Stimulated activated CD4-positive, alpha-beta T cell treated with anti-CD3 and anti-CD28 coated beads, TNF-alpha, amount 100 ng/mL, for 4 hours (primary cell): ENCODE measurements around the gene LSAMP.
"Not testable (repeated sequence)": the region's sequence is repeated elsewhere in the genome, so short reads cannot be mapped to it uniquely, and the experiment has no call there.

Experiments used
- DNase-seq, 3 experiments: peaks; one replicate each; pipeline ENCODE4 v3.0.0-alpha.2; 2020; ENCODE audit warnings: low read depth in 3 of 3

The LSAMP gene

DNA sequence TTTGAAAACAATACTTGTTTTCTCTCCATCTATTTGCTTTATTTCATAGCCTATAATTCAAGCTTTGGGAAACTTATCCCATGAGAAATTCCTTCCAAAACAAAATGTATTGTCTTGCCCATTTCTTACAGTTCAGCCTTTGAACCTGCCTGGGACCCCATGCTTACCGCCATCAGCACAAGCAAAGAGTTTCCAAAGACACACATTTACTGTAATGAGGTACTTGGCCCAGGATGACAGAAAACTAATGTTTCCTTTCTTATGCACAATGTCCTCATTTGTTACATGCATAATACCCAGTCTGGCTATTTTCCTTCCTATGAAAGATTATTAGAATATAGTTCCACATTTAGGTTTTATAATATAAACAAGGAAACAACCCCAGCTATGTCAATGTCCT is 641.6 kb downstream of the LSAMP start:
- no peak for DNase-seq

DNA sequence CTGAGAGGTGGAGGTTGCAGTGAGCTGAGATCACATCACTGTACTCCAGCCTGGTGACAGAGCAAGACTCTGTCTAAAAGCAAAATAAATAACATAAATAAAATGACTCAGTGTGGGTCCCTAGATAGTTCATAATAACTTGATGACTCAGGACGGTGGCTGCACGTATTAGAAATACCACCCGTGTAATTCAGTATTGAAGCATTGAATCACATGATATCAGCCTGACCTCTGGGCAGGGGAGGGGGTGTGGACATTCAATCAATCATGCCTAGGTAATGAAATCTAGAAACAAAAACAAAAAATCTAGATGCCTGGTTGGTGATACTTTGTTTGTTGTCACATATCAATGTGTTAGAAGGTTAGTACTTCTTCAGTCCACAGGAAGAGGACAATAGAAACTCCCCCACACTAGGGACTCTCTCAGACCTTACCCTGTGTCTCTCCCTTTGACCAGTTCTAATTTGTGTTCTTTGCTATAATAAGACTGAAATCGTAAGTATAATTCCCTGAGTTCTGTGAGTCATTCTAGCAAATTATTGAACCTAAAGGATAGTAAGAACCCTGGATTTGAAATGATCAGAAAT is 644.7 kb downstream of the LSAMP start:
- no peak for DNase-seq

DNA sequence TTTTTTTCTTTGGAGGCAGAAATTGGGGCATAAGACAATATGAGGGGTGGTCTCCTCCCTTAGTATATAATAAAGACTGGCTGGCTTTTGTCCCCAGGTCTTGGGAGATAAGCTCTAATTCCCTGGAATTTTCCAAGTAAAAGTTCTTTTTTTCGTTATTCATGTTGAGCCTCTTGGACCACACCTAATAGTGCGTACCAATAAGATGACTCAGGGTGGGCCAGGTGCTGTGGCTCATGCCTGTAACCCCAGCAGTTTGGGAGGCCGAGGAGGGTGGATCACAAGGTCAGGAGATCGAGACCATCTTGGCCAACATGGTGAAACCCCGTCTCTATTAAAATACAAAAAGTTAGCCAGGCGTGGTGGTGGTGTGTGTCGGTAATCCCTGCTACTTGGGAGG is 645.2 kb downstream of the LSAMP start:
- not testable (repeated sequence) for DNase-seq

DNA sequence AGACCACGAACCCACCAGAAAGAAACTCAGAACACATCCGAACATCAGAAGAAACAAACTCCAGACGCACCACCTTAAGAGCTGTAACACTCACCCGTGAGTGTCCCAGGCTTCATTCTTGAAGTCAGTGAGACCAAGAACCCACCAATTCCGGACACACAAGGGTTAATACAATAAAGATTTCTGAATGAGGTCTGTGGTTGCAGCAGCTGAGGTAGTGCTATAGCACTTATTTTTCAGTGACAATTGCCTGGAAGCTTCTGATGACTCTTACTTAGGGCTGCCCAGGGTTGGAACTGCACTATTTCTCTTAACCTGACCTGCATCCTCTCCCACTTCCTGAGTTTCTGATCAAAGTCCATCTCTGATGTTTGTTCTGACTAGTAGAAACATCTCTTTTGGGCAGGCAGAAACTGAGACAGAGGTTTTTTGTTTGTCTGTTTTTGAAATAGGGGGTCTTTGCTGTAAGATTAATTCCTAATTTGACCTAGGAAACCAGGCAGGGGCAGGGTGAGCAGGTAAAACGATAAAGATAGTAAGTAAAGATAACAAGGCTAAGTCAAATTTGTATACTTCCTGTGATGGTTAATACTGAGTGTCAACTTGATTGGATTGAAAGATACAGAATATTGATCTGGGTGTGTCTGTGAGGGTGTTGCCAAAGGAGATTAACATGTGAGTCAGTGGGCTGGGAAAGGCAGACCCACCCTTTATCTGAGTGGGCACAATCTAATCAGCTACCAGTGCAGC is 652.9 kb downstream of the LSAMP start:
- DNase-seq = no peak

DNA sequence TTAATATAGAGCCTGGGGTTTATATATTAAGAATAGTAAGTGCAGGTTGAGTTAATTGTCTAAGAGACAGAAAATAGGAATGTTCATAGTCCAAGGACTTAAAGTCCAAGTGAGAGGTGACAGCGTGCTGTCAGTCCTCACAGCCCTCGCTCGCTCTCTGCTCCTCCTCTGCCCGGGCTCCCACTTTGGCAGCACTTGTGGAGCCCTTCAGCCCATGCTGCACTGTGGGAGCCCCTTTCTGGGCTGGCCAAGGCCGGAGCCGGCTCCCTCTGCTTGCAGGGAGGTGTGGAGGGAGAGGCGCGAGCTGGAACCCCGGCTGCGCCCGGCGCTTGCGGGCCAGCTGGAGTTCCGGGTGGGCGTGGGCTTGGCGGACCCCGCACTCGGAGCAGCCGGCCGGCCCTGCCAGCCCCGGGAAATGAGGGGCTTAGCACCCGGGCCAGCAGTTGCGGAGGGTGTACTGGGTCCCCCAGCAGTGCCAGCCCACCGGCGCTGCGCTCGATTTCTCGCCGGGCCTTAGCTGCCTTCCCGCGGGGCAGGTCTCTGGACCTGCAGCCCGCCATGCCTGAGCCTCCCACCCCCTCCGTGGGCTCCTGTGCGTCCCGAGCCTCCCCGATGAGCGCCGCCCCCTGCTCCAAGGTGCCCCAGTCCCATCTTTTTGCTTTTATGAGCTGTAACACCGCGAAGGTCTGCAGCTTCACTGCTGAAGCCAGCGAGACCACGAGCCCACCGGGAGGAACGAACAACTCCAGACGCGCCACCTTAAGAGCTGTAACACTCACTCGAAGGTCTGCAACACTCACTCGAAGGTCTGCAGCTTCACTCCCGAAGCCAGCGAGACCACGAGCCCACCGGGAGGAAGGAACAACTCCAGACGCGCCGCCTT is 653.8 kb downstream of the LSAMP start:
- not testable (repeated sequence) for DNase-seq

DNA sequence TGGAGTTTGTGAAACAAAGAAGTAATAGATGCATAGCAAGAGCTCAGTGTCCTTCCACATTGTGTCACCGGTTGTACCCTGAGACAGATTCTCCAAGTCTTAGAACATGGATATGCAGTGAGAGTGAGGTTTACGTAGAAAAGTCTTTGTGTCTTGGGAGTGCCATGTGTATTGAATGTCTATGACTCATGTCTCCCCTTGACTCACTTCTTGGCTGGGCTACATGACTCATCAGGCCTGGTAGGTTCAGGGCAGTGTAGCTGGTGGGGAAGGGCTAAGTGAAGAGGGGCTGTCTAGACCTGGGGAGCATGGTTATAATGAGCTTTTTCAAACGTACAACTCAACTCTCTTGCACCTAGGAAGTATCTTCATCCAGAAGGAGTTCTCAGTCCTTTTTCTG is 654.5 kb downstream of the LSAMP start:
- DNase-seq = peak in 2 of 3 experiments; percentile 30 to 47

DNA sequence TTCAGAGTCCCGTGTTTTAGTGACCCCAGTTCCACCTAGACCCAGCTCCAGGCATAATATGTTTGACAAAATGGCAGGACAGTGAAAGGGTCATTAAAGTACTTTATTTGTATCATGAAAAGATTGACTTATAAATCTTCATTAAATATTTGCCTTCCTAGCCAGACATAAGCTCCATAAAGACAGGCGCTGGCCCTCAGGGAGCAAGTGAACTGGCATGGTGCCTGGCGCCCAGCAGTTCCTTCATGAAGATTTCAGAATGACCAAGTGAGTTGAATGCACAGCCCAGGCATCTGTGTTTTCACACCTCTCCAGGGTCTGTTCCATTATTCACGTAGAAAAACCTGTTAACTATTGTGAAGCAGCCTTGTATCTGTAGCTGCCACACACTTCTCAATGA is 655.8 kb downstream of the LSAMP start:
- no peak for DNase-seq

DNA sequence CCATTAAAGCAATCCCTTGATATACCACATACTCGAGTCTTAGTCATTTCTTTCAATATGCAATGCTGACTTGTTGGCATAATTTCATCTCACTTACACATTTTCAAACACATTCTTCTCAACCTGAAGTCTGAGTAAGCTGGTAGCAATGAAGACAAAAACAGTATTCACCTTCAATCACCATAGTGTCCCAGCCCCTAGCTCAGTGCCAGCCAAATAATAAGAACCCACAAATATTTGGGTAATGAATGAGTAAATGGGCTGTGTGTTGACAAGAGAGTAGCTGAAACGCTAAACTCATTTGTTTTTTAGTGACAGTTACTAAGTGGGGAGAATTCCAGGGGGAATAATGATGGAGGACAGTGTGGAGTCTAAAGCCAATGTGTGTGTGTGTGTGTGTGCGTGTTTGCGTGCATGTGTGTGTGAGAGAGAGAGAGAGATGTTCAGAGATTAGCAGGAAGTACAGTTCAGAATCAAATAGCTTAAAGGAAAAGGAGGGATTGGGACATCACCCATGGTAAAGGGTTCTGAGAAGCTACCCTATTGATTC is 656.3 kb downstream of the LSAMP start:
- DNase-seq = no peak

DNA sequence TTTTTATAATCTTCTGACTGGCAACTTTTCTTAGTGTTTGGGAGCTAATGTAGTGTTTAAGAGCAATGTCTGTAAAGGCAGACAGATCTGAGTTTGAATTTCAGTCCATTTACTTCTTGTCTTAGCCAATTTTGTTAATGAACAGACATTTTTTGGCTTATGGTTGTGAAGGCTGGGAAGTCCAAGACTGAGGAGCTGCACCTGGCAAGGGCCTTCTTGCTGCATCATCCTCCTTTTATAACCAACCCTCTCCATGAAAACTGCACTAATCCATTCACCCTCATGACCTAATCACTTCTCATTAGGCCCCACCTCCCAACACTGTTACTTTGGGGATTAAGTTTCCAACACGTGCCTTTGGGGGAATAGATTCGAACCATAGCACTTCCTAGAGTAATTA is 657.5 kb downstream of the LSAMP start:
- no peak for DNase-seq

DNA sequence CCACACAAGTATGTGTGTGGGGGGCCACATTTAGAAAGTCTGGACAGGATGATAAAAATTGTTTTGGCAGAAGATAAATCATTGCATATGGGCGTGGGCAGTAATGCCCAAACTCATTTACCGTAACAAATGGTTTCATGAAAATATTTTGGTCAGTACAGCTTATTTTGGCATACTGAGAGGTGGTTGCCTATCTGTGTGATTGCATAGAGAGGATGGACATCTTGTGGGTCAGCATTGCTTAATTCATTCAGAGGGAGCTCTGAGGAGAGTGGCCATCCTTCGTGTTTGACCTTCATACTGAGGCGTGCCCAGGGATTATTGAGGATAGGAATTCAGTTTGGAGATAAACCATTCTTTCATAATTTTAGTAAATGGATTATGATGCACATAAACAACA is 659.5 kb downstream of the LSAMP start:
- DNase-seq = no peak

DNA sequence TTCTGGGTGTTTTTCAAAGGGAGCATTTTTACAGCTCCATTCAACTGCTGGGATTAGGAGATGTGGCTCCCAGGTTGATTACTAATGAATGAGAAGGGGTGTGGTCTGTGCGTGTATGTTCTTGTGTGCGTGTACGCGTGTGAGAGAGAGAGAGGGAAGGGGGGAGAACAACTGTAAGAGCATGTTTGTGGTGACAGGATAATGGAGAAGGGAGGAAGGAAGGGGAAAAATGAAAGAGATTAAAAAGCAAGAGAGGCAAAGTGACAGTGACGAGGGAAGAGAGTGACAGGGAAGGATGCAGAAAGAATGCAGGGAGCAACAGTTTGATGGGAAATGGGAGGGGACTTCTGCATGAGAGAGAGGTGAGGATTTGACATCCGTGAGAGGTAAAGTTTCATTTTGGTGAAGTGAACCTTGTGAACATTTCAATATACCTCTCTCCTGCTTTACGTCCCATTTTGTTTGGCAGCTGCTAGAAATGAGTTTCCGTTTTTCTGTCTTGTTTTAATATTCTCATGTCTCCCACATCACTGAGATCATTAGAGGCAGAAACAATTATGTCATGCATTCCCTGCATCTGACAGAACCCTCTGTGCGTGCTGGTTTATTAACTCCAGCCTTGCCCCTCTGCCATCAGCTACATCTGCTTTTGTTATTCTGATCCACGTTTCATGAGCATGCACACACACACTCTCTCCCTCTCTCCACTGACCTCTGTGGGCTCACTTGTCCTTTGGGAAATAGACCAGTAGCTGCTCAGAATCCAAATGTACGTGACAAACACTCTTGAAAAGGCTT is 660.3 kb downstream of the LSAMP start:
- no peak for DNase-seq

DNA sequence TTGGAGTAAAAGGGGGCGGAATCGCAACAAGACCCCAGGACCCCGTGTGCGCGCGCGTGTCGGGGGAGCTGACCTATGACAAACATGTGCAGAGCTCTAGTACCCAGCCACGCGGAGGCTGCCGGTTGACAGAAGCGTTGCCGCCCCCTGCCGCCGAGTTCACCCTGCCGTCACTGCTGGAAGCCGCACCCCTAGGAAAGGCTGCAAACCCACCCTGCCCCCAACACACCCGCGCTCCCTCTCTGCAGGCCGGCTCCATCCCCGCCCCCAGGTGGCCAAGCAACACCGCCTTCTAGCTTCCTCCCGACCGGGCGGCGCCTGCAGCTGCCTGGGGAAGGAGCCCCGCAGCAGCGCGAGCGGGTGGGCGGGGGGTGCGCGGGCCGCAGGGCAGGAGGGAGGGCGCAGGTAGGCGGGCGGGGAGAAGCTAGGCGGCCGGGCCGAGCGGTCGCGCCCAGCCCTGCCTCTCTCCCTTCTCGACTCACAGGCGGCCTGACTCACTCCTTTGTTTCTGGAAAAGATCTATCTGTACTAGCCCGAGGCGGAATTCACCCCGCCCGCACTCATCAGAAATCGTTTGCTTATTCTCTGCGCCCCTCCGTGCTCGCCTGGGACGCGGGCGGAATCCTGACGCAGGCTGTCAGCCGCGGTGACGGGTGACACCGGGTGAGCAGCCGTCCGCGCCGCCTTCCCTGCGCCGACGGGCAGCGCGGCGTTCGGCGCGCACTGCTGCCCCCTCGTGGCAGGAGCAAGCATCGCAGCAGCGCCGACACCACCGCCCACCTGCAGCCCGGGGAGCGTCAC is 661.1 kb downstream of the LSAMP start:
- DNase-seq = peak; percentile 76 to 85 (median 81)

DNA sequence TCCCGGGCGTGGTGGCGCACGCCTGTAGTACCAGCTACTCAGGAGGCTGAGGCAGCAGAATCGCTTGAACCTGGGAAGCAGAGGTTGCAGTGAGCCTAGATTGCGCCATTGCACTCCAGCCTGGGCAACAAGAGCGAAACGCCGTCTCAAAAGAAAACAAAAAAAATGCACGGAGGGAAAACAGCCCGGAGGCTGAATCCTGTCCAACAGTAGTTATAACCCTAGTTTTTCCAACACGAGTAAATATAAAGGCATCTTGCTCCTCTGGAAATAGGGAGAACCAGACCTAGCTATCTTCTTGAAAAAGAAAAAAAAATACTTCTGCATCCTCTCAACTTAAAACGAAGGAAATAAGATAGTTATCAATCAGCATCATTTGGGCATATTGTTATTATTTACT is 661.9 kb downstream of the LSAMP start:
- DNase-seq = not testable (repeated sequence)

DNA sequence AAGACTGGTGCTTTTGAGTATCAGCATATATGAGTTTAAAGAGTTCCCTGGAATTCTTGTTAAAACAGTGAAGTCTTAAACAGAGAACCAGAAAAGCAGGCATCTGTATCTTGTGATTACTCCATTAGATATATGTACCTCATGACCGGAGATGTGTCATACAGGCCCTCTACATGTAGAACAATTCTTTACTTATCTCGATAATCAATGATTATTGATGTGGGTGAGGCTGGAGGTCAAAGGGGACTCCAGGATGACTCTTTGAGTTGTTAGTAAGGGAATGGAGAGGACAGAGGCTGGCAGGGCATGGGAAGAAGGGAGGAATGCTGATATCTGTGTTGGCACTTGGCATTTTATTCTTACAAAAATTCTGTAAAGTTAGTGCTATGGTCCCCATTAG is 666.3 kb downstream of the LSAMP start:
- no peak for DNase-seq

DNA sequence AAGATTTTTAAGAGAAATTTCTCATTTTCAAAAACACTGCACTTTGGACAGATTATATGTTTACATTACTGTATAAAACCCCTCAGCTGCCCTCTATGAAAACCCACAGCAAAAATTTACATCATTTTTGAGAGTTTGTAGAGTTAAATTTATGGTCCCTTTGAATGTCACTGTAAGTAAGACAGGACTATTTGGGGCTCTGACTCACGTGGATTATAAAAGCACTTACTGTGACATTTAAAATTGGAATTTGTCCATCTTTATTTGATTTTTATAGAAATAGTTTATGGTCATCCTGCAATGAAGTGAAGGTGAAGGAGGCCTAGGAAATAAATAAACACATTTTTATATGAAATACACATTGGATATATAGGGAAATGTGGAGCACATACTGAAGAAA is 672.3 kb downstream of the LSAMP start:
- no peak for DNase-seq

DNA sequence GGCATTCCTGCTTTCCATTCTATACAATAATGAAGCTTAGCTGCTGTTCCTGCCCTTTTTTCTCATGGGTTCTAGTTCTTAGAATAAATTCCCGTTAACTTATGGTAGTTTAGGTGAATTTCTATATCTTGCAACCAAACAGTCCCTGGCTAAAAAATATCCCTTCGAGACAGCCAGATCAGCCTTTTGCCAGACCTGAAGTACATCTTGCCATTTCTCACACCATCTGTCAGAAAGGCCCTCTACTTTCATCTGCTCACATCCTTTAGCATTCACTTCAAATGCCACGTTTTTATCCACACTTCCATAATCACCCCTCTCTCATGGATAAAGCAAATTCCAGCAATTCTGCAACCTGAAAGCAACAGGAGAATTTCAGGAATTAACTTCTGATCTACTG is 676.6 kb downstream of the LSAMP start:
- no peak for DNase-seq

DNA sequence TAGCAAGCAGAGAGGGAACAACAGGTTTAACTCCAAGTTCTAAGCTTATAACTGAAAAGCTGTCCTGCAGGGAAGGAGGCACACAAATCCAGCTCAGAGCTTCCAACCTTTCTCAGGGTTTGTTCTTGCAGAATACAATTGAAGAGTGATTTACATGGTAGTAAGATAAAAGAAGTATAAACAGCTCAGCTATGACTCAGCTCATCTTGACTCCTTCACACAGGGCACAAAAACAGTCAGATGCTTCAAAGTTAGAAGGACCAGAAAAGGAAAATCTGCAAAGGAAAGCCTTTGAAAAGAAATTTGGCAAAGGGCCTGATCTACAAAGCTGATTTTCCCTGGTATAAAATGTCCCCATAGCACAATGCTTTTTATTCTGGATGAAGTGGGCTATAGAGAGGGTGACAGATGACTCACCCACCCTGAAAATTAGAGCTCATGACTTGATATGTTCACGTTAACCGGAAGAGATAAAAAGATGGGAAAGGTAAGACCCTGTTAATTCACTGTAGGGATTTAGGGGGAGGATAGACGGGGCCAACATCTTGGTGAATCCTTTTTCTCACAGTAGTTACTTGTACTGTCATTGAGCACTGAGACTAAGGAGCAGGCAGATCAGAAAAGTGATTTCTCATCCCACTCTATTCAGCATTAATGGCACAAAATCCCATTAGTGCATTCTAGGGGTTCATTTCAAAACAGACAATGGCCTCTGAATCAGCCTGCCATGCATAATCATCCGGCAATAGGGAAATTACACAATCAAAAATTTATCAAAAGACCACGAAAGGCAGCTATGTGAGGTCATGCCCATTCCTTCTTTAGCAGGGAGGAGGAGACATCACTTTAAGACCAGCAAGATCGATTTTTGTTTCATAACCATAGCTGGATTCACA is 678.5 kb downstream of the LSAMP start:
- no peak for DNase-seq

DNA sequence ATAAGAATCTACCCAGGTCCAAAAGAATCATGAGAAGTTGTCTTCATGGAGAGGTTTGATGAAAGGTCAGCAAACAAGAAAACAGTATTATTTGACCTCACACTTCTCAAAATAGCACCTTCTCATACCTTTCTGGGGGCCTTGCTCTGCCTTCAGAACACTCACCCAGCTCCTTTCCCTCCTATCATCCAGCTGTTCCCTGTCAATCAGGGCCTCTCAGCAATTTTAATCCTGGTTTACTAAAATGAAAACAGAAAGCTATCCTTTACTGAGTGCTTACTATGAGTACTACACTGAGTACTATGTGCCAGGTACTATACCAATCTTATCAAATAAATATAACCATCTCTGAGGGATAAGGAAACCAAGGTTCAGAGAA is 683.4 kb downstream of the LSAMP start:
- DNase-seq = no peak

DNA sequence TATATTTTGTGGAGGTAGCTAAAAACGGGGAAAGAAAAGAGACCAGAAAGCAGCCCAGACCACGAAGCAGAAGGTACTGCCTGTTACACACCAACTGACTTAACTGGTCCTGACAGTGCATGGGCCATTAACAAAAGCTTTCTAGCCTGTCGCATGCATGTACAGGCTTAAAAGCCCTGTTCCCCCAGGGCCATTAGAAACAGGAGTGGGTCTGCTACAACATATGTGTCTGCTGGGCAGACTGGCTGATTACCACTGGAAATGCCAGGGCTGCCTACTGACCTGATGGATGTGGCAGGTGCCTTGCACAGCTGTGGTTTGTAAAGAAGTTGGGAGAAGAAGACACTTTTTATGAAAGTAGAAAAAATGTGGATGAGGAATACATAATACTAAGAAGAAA is 684.6 kb downstream of the LSAMP start:
- no peak for DNase-seq
